IPS DF 6.9 (cell line): ENCODE measurements around the gene C3orf22.

Experiments
- DNase-seq: peaks from one replicate; pipeline ENCODE4 v3.0.0-alpha.2; 2013; ENCODE audit warnings: low read depth, low spot score
- H3K27ac ChIP-seq: one replicate; pipeline ENCODE4 v1.5.1; 2013; ENCODE audit warnings: low read length, control low read depth
- H3K27me3 ChIP-seq: 2 replicates; pipeline ENCODE4 v1.6.1; 2013; ENCODE audit warnings: mild to moderate bottlenecking, low read length; ENCODE audit not compliant: control insufficient read depth, insufficient read depth
- H3K36me3 ChIP-seq: 2 replicates; pipeline ENCODE4 v1.6.1; 2013; ENCODE audit warnings: low read length; ENCODE audit not compliant: control insufficient read depth, insufficient read depth
- H3K4me1 ChIP-seq: 2 replicates; pipeline ENCODE4 v1.6.1; 2013; ENCODE audit warnings: low read length; ENCODE audit not compliant: control insufficient read depth, insufficient read depth
- H3K4me3 ChIP-seq: 2 replicates; pipeline ENCODE4 v1.5.1; 2013; ENCODE audit warnings: mild to moderate bottlenecking, low read length
- H3K9me3 ChIP-seq: 2 replicates; pipeline ENCODE4 v1.6.1; 2013; ENCODE audit warnings: low read length, inconsistent platforms; ENCODE audit not compliant: control insufficient read depth, insufficient read depth
- WGBS: extraction: QIAGEN DNeasy Blood & Tissue Kit; methylation state at CpG from one replicate; pipeline ENCODE4 v1.1.7; 2013; ENCODE audit warnings: mixed read lengths, missing lambda C conversion rate; ENCODE audit not compliant: insufficient read length, insufficient coverage; 5-methylcytosine and 5-hydroxymethylcytosine counted together

C3orf22 gene

GRCh38 chr3:126577261-126577660, 18.5 kb upstream of the C3orf22 start:
- Histone ChIP-seq H3K27ac (no peak overlapping the region), H3K36me3 (no peaks in the 10 kb centered on the region), H3K9me3 (no peaks in the 10 kb centered on the region), H3K27me3 (no peaks in the 10 kb centered on the region), H3K4me3 (no peak overlapping the region), H3K4me1 (no peaks in the 10 kb centered on the region; the same call in 1 of the 2 replicates)
- no peak for DNase-seq
- WGBS = no CpG with 5 or more reads among the region's 2 CpGs

GRCh38 chr3:126573492-126574117, 14.9 kb upstream of the C3orf22 start:
- Histone ChIP-seq H3K9me3 (no peaks in the 10 kb centered on the region), H3K27ac (no peak overlapping the region), H3K4me1 (no peaks in the 10 kb centered on the region; the same call in 1 of the 2 replicates), H3K36me3 (no peaks in the 10 kb centered on the region), H3K27me3 (no peaks in the 10 kb centered on the region), H3K4me3 (no peak overlapping the region)
- no CpG with 5 or more reads among the region's 15 CpGs for WGBS
- DNase-seq = no peak

GRCh38 chr3:126571078-126571477, 12.3 kb upstream of the C3orf22 start:
- Histone ChIP-seq H3K27me3 (no peaks in the 10 kb centered on the region), H3K4me1 (no peaks in the 10 kb centered on the region; the same call in 1 of the 2 replicates), H3K36me3 (no peaks in the 10 kb centered on the region), H3K9me3 (no peaks in the 10 kb centered on the region), H3K4me3 (no peak overlapping the region), H3K27ac (no peak overlapping the region)
- no peak for DNase-seq
- WGBS = no CpG with 5 or more reads among the region's 7 CpGs

- Histone ChIP-seq H3K27me3 (no peaks in the 10 kb centered on the region), H3K9me3 (no peaks in the 10 kb centered on the region), H3K4me3 (no peak overlapping the region), H3K27ac (no peak overlapping the region), H3K4me1 (no peaks in the 10 kb centered on the region; the same call in 1 of the 2 replicates), H3K36me3 (no peaks in the 10 kb centered on the region)
- WGBS = no CpG with 5 or more reads among the region's 6 CpGs
- no peak for DNase-seq
Observed at GRCh38 chr3:126570103-126570541, 11.4 kb upstream of the C3orf22 start.

- H3K27ac ChIP-seq = no peak overlapping the region
- no peaks in the 10 kb centered on the region; the same call in 1 of the 2 replicates for H3K4me1 ChIP-seq
- DNase-seq = no peak
- no peaks in the 10 kb centered on the region for H3K36me3 ChIP-seq
- H3K27me3 ChIP-seq = no peaks in the 10 kb centered on the region
- no CpG with 5 or more reads among the region's 9 CpGs for WGBS
- no peak overlapping the region for H3K4me3 ChIP-seq
- H3K9me3 ChIP-seq = no peaks in the 10 kb centered on the region
Observed at GRCh38 chr3:126569390-126569975, 10.8 kb upstream of the C3orf22 start.

GRCh38 chr3:126568776-126569342, 10.1 kb upstream of the C3orf22 start:
- no CpG with 5 or more reads among the region's 3 CpGs for WGBS
- Histone ChIP-seq H3K4me3 (no peak overlapping the region), H3K27ac (no peak overlapping the region), H3K36me3 (no peaks in the 10 kb centered on the region), H3K4me1 (no peaks in the 10 kb centered on the region; the same call in 1 of the 2 replicates), H3K9me3 (no peaks in the 10 kb centered on the region), H3K27me3 (no peaks in the 10 kb centered on the region)
- DNase-seq = no peak

GRCh38 chr3:126567696-126568438, 9.1 kb upstream of the C3orf22 start:
- no peaks in the 10 kb centered on the region; the same call in 1 of the 2 replicates for H3K4me1 ChIP-seq
- H3K36me3 ChIP-seq = no peaks in the 10 kb centered on the region
- DNase-seq = no peak
- no peaks in the 10 kb centered on the region for H3K27me3 ChIP-seq
- no CpG with 5 or more reads among the region's 10 CpGs for WGBS
- no peaks in the 10 kb centered on the region for H3K9me3 ChIP-seq
- no peak overlapping the region for H3K4me3 ChIP-seq
- H3K27ac ChIP-seq = no peak overlapping the region

GRCh38 chr3:126562737-126563276, 4.1 kb upstream of the C3orf22 start:
- Histone ChIP-seq H3K4me1 (no peaks in the 10 kb centered on the region), H3K4me3 (no peak overlapping the region), H3K36me3 (no peaks in the 10 kb centered on the region), H3K27me3 (no peaks in the 10 kb centered on the region), H3K9me3 (no peaks in the 10 kb centered on the region), H3K27ac (no peak overlapping the region)
- no peak for DNase-seq
- WGBS = no CpG with 5 or more reads among the region's 2 CpGs

GRCh38 chr3:126557761-126558160, 971 bp downstream of the C3orf22 start:
- Histone ChIP-seq H3K4me3 (no peak overlapping the region), H3K27me3 (no peaks in the 10 kb centered on the region), H3K27ac (no peak overlapping the region), H3K4me1 (no peaks in the 10 kb centered on the region), H3K9me3 (no peaks in the 10 kb centered on the region), H3K36me3 (no peaks in the 10 kb centered on the region)
- no CpG with 5 or more reads among the region's 6 CpGs for WGBS
- no peak for DNase-seq

- H3K27me3 ChIP-seq = no peaks in the 10 kb centered on the region
- no peaks in the 10 kb centered on the region for H3K36me3 ChIP-seq
- H3K27ac ChIP-seq = no peak overlapping the region
- H3K4me1 ChIP-seq = no peaks in the 10 kb centered on the region
- WGBS = no CpG with 5 or more reads among the region's 11 CpGs
- H3K4me3 ChIP-seq = no peak overlapping the region
- H3K9me3 ChIP-seq = no peaks in the 10 kb centered on the region
- no peak for DNase-seq
Observed at GRCh38 chr3:126557415-126557745, 1.4 kb downstream of the C3orf22 start.
